Superior temporal gyrus (tissue), 1 donor: ENCODE measurements around the gene SORCS2.

Experiments used
- DNase-seq: peaks from one replicate; pipeline ENCODE4 v3.0.0-alpha.2; 2016; ENCODE audit errors: extremely low spot score

Gene SORCS2

DNA sequence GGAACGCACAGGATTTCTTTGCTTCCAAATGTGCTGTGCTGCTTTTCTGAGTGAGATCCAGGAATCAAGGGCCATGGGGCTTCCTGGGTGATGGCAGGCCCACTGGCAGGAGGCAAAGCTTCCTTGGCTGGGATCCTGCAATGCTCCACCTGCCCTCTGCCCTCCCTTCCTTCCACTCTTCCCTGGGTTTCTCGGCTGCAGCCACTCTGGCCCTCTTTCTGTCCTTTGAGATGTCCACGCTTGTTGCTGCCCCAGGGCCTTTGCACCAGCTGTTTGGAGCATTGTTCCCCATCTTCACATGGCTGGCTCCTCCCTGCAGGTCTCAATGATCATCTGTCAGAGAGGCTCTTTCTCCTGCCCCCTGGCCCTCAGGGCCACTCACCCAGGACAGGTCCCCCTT lies 163.5 kb downstream of the SORCS2 start:
- DNase-seq, result no peak

DNA sequence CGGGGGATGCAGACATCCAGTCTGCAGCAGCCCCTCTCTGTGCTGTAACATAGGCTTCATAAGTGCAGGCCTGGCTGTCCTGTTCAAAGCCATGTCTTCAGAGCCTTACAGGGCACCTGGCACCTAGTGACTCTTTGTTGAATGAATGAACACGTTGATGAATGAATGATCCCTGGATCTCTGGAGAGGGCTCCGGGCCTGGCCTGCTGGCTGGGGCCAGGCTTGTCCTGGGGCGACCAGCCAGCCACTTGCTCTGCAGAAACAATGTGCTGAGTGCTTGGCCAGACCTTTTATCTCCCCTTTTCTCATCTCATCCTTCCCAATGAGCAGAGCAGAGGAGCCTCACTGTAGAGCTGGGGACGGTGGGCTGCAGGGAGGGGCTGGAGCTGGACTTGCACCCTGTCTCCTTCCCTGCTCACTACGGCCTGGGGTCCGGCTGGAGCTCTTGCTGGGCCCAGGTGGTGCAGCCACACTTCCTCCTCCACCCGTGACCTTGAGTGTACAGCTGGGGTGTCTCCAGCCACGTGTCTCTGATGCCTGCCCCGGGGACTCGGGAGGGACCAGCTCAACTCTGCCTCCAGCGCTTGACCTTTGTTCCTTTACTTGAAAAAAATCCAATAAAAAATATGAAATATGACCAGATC lies 164.5 kb downstream of the SORCS2 start:
- DNase-seq, result no peak

DNA sequence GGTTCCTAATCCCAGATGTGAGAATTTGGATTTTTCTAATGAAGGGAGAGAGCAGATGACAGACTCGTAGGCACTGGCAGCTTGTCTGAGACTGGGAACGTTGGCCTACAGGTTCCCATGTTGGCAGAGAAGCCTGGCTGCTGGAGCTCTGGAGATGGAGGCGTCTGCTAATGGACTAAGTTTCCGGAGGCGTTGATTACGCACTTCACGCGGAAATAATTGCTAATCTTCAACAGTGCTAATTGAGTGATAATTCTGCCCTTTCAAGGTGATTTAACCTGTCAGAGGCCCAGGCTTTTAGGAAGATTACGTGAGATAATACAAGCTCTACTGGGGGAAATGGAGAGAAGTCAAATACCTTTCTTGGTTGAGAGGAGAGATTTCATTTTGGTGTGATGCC lies 165.0 kb downstream of the SORCS2 start:
- no peak for DNase-seq

DNA sequence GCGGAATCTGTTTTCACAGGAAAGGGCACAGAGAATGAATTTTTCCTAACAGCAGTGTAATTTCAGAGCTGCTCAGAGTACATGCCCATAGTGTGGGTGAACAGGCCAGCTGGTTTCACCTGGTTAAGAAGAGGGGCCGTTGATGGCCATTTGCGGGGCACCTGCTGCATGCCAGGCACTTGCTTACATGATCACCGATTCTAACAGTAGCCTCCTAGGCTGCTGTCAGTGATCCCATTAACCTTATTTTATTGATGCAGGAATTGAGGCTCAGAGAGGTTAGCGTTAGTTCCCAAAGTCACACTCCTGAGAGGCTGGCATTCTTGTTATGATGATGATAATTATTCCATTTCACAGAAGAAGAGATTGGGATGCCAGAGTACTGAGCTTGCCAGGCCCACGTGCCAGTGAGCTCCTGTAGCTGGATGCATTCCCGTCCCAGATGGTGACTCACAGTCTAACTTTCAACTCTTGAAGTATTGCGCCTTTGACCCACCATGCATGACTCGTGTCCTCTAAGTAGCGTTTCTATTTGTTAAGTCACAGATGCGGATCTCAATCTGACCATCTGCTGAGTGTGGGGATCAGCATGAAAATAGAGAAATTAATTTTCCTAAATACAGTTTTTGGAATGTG lies 165.9 kb downstream of the SORCS2 start:
- peak; percentile 73 for DNase-seq

DNA sequence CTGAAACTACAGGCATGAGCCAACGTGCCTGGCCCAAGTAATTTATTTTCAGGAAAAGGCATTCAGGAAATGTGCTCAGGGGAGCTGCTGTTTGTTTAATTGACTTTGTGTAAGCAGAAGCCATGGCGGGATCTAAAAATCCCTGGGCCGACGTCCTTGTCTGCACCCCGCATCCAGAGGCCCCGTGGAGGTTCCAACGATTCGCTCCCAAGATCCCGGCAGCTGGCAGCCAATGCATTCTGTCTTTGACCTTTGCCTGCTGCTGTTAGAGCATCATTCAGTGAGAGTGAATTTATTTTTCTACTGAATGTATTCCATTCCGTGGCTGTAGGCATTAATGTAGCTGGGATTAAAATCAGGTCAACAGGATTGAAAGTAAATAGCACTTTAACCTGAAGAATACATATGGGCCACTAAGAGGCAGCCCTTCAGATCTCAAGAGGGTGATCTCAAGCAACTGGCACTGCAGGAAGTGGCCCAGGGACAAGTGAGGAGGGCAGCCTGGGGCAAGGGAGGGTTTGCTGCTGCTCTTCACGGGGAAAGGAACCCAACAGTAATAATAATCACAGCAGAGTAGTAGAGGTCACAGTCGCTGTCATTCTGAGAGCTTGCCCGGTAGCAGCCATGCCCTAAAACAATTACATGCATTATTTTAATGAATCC lies 167.2 kb downstream of the SORCS2 start:
- no peak for DNase-seq

DNA sequence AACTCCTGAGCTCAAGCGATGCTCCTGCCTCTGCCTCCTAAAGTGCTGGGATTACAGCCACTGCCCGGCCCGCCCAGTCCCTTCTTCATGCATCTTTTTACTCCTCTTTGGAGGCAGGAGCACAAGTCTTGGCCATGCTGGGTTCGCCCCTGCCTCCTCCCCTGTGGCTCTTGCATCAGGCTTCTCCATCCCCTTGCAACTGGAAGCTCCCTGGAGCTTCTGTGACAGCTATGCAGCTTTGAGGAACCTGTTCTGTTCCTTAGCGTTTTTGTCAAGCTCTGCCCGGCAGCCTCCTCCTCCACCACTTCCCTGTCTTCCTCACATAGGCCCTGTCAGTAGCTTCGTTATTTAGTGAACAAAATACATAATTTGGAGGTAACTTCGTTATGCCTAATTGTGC lies 168.5 kb downstream of the SORCS2 start:
- no peak for DNase-seq

DNA sequence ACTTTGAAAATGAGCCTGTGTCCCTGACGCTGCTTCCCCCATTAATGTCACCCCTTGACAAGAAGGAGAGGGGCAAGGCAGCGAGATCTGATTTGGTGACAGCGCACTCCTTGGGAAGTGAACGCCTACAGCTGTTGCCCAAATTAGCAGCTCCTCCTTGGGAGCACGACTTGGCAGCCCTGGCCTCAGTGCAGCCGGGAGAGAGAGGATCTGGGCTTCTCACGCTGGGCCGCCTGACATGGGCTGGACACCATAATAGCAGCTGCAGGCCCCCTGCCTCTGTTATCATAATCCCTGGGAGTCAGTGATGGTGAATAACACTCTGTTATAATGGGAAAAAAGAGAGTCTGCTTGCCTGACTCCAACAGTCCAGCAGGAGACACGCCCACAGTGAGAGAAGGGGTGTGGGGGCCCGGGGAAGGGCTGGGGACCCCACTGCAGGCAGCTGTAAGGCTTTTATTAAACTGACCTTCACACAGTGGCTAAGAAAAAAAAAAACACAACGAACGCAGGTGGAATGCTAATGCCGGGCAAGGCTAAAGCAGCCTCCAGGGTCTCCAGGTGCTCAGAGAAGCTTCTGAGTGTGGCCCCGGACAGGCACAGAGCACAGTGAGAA lies 169.1 kb downstream of the SORCS2 start:
- DNase-seq, result no peak

DNA sequence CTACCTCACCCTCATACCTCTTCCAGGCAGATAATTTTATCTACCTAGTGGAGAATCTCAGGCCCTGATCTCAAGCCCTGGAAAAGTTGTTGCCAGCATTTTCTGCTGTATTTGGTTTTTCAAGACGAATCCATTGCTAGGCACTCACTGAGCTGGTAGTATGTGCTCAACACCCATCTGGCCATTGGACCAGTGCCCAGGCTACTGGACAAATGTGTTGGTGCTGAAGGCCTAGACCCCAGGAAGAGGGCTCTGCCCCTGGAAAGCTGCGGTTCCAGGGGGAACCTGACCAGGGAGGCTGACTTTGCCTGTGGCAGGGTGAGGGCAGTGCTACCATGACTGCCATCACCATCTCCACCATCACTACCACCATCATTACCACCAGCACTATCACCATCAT lies 170.0 kb downstream of the SORCS2 start:
- no peak for DNase-seq

DNA sequence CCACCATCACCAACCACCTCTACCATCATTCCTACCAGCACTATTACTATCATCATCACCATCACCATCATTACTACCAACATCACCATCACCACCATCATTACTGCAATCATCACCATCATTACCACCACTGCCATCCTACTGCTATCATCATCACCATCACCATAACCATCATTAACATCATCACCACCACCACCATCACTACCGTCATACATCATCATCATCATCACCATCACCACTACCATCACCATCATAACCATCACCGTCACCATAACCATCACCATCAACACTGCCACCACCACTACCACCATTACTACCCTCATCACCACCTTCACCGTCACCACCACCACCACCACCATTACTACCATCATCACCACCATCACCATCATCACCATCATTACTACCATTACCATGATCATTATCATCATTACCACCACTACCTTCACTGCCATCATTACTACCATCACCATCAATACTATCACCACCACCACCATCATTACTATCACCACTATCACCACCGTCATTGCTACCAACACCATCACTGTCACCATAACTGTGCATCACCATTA lies 170.6 kb downstream of the SORCS2 start:
- no peak for DNase-seq

DNA sequence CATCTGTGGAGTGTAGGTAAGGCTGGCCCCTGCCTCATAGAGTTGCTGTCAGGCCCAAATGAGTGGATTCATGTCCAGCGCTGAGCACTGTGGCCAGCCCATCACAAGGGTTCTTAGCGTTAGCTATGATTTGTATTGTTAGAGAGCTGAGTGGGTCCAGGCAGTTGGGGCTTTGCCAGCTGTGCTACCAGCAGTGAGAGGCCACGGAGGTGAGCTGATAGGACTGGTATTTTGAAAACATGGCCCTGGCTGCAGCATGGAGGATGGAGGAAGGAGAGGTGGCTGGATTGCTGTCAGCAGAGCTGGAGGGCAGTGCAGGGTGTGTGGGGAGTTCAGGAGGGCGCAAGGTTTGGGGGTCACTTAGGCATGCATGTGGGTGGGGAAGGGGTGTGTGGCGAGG lies 172.6 kb downstream of the SORCS2 start:
- no peak for DNase-seq

DNA sequence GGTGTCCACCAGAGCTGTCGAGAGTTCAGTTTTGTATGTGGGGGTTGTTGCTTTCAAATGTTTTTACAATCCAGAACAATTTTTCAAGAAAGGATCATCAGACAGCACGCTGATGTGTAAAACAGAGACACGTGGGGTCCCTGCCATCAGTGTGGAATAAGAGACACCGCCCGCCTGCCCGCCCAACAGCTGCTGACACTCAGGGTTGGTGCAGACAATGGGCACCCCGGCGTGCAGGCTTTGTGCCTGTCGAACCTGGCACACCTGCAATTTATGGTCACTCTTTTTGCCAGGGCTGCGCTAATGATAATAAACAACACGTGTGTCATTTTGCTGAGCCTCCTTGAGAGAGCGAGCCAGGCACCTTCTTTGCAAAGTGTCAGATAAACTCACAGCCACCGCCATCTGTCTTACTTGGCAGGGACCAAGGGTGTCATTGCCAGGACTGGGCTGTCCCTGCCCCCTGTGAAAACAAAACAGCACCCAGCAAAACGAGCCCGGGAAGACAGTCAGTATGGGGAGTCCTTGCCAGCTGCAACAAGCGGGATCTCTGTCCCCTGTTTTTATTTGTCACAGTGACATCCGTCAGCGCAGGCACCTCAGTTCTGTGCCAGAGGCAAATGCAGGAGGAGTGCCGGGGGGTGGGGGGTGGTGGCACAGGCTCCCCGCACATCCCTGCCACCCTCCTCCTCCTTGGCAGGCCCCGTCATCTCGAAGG lies 173.3 kb downstream of the SORCS2 start:
- DNase-seq, result peak; percentile 91

DNA sequence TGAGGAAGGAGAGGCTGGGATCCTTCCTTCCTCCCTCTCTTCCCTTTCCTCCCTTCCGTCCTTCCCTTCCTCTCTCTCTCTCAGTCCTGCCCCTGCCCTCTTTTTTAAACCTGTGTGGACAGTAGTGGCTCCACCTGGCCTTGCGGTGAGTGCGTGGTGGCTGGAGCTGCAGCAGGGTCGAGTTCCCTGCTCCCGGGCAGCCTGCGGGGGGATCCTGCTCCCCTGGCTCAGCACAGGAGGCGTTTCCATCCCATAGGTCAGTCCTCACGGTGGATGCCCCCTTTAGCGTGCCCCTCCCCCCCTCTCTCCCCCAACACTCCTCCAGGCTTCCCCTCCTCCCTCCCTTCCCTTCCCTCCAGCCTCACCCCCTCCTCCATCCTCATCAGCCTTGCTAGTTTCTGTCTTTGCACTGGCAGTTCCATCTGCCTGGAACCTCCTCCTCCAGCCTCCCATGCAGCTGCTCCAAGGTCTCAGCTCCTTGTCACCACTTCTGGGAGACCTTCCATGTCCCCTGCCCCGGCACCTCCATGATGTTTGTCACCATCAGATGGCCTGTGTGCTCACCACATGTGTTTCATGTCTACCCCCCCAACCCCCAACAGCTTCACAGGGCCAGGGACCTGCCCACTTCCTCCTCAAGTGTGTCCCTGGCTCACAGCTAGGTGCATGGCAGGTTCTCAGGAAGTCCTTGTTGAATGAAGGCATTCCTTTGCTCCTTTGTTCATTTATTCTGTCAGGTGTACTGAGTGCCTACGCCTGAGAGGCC lies 174.0 kb downstream of the SORCS2 start:
- DNase-seq, result no peak

DNA sequence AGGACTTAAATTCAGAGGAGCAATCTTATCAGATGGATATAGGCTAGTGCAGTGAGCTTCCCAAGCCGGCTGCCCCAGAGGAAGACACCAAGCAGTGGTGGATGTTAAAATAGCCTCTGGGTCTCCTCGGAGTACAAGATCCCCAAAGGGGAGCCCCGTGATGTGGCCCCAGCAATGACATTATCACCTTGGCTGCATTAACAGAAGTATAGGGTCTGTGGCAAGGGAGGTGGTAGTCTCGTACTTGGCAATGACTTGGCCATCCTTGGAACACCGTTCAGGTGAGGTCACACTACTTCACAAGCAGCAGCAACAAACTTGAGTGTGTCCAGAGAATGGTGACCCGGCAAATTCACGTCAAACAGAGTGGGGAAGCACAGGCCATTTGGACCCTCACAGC lies 174.6 kb downstream of the SORCS2 start:
- no peak for DNase-seq

DNA sequence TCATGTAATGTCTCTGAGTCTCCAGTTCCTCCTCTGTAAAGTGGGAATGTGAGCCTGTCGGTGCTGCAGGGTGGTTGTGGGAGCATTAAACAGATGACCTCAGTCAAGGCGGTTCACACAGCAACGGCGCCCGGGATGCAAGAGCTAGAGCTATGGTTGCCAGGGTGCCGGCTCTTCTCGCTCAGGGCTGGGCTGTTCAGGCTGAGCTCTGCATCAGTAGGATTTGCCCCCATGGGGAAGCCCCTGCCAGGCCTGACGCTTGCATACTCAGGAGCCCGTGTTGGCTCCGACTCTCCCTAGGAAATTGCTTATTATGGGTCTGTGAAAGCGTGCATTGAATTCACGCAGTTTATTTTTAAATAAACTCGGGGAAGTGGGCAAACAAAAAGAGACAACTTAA lies 175.1 kb downstream of the SORCS2 start:
- DNase-seq, result no peak

DNA sequence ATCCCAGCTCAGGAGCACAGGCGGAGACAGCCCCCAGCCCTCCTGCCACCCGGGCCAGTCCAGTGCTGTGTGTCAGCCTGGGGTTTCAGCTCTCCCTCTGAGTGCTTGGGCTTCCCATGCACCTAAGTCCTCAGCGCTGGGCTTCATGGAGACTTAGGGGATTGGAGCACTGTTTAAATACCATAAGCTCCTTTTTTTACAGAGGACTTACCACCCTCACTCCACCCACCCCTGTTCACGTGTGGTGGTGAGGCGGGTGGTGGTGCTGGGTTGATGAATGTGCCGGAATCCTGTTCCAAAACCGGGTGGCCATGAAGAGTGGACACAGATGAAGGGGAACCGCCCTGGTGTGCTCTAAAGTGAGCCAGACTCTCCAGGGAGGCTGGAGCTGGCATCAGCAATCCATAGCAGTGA lies 175.5 kb downstream of the SORCS2 start:
- DNase-seq, result no peak

DNA sequence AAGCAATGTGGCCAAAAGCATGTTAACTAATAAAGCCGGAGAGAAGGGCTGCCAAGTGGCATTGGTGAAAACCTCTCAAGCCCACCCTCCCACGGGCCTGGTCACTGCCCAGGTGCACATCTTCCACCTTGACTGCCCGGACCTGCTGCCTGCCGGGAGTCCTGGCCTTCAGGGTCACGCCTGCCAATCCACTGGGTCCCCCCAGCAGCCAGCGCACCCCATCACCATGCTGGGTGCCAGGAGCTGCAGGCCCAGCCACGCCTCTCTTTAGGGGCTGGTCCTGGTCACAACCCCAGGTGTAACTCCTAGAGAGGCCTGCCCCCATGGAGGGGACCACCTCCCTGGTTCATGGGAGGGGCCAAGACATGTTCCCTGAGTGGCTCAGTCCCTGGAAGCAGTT lies 176.0 kb downstream of the SORCS2 start:
- DNase-seq, result no peak

DNA sequence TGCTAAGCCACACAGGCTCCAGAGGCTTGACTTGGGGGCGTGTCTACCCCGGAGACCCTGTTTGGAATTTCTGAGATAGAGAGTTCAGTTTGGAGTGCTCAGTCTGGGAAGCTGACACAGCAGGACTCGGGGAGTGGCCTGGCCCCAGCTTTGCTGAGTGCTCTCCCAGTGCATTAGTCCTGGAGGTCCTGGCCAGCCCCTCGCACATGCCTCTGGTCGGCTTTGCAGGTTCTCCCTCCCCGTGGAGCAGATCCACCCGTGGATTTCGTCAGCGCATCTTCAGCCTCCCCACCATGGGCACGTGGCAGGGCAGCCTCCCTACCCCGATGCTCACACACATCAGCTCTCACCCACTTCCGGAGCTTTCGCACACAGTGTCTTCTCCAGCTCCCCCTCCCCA lies 177.2 kb downstream of the SORCS2 start:
- no peak for DNase-seq

DNA sequence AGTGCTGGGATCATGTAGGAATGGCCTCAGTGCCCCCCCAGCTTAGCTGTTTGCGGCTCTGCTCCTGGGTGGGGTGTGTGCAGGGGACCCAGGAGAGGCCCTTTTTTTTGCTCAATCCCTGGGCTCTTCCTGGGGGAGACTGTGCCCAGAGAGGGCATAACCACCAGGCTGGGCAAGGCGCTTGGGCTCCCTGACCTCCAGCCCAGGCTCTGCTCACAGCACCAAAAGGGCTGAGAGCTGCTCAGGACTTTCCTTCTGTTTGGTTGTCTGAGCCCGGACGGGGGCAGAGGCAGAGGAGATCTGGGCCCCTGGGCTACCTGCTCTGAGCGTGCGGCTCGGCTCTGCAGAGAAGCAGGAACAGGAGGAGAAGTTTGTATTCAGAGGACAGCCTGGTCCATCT lies 177.7 kb downstream of the SORCS2 start:
- DNase-seq, result no peak

DNA sequence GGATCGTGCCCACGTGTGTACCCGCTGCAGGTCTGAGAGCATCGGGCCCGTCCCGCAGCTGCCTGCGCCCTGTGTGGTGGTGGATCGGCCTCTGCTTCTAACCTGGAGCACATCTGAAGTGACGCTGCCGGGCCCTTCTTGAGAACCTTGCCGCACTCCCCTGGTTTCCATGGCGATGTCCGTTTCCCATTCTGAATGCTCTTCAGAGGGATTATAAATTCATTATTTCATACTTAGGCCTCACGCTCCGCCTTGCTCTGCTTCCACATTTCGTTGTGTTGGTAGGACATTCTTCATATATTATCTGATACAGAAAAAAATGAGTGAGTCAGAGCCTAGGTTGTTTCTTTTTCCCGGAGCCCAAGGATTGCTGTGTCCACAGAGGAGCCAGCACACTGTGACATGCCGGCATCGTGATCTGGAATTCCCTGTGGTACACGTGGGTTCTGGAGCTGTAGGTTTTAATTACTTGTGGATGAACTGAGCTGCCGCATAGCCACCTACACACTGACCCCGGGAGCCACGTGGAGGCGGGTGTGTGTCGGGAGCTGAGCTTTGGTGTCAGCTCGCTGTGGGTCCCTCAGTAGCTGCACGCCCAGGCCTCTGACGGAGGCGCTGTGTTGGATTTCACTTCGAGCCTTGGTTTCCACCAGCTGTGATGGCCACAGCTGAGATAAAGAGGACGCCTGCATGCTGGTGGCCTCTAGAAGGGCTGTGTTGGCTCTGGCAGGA lies 179.0 kb downstream of the SORCS2 start:
- no peak for DNase-seq

DNA sequence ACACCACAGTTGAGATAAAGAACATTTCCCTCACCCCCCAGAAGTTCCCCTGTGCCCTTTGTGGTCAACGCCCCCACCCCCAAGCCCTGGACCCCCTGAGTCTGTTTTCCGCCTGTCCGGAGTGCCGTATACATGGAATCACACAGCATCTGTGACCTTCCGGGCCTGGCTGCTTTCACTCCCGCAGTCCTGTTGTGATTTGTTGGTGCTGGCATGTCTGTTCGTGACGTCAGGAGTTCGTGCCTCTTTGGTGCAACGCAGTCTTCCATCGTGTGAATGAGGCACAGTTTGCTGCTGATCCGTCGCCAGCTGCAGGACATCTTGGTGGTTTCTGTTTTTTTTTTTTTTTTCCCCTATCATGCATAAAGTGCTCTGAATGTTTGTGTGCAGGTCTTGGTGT lies 180.3 kb downstream of the SORCS2 start:
- DNase-seq, result no peak

DNA sequence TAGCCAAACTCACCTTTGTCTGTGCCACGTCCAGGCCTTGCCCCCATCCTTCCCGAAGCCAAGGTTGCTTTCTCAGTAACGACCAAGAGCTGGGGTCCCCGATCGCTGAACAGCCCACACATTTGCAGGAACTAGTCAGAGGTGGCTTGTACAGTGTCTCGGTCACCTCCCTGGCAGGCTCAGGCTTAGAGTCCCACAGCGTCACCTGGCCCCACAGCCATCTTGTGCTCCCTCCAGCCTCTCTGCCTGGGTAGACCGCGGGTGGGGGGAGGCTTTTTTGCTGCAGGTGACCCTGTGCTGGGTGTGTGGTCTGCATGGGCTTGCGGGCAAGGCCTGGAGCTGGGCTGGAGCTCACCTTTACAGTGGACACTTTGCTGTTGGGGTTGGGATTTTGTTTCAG lies 182.2 kb downstream of the SORCS2 start:
- no peak for DNase-seq
